Measurements from ENCODE around the gene EVI5.
A peak's percentile ranks its signal among the peaks of the same experiment; 100 is the strongest.
"Not testable (repeated sequence)": the region's sequence is repeated elsewhere in the genome, so short reads cannot be mapped to it uniquely, and the experiment has no call there.

The EVI5 gene

GRCh38 chr1:92749024-92749634 is 35.8 kb downstream of the EVI5 start:
- Histone ChIP-seq H3K27ac (ENCODE audit: low read depth, low read length, severe bottlenecking) (no peak overlapping the region), H3K9me3 (ENCODE audit: control insufficient read depth, low read length) (no peaks in the 10 kb centered on the region), H3K4me1 (ENCODE audit: control insufficient read depth, insufficient read depth, low read length, poor library complexity, severe bottlenecking) (peaks cover 7% of the 10 kb centered on the region), H3K4me3 (ENCODE audit: extremely low read depth, insufficient read depth, low read length, poor library complexity, severe bottlenecking) (no peak overlapping the region), H3K36me3 (ENCODE audit: control insufficient read depth, insufficient read depth, low read length) (peaks cover 9% of the 10 kb centered on the region)
- no CpG with 5 or more reads among the region's 1 CpG for WGBS, 2 experiments (ENCODE audit: insufficient coverage in 2 of 2)

DNA sequence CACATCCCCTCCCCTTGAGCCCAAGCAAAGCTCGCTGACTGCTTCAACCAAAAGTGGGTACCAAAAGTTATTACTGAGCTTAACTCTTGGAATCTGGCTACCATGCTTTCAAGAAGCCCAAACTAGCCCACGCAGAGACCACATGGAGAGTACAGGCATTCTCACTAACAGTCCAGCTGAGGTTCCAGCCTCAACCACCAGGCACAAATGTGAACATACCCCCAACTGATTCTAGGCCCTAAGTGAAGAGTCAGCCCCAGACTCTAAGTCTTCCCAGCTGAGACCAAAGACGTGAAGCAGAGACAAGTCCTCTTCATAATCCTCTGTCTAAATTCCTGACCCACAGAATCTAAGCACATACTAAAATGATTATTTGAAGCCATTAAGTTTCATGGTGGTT is 36.8 kb downstream of the EVI5 start:
- Histone ChIP-seq H3K4me3 (ENCODE audit: extremely low read depth, insufficient read depth, low read length, poor library complexity, severe bottlenecking) (no peak overlapping the region), H3K36me3 (ENCODE audit: control insufficient read depth, insufficient read depth, low read length) (peaks cover 9% of the 10 kb centered on the region), H3K27ac (ENCODE audit: low read depth, low read length, severe bottlenecking) (no peak overlapping the region), H3K9me3 (ENCODE audit: control insufficient read depth, low read length) (no peaks in the 10 kb centered on the region), H3K4me1 (ENCODE audit: control insufficient read depth, insufficient read depth, low read length, poor library complexity, severe bottlenecking) (peaks cover 3% of the 10 kb centered on the region)
- WGBS, 2 experiments (ENCODE audit: insufficient coverage in 2 of 2), result 89% methylated on average over 3 of the region's 3 CpGs; no CpG with 5 or more reads in 1 of the 2 experiments

GRCh38 chr1:92747735-92748134 is 37.2 kb downstream of the EVI5 start:
- Histone ChIP-seq H3K4me1 (ENCODE audit: control insufficient read depth, insufficient read depth, low read length, poor library complexity, severe bottlenecking) (no peaks in the 10 kb centered on the region), H3K4me3 (ENCODE audit: extremely low read depth, insufficient read depth, low read length, poor library complexity, severe bottlenecking) (no peak overlapping the region), H3K9me3 (ENCODE audit: control insufficient read depth, low read length) (no peaks in the 10 kb centered on the region), H3K36me3 (ENCODE audit: control insufficient read depth, insufficient read depth, low read length) (peaks cover 9% of the 10 kb centered on the region), H3K27ac (ENCODE audit: low read depth, low read length, severe bottlenecking) (no peak overlapping the region)
- WGBS, 2 experiments (ENCODE audit: insufficient coverage in 2 of 2), result 86 to 100% methylated on average over 1 of the region's 1 CpG

DNA sequence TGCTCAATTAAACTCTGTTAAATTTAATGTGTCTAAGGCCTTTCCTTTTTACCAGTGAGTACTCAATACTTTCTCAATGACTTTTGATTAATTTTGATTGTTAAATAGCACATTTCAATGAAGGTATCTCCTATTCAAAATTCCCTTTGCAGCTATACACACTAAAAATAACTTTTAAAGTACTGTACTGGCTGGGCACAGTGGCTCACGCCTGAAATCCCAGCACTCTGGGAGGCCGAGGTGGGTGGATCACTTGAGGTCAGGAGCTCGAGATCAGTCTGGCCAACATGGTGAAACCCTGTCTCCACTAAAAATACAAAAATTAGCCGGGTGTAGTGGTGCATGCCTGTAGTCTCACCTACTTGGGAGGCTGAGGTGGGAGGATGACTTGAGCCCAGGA is 38.7 kb downstream of the EVI5 start:
- WGBS, 2 experiments (ENCODE audit: insufficient coverage in 2 of 2), result 88 to 100% methylated on average over 2 of the region's 4 CpGs
- H3K4me1 ChIP-seq (ENCODE audit: control insufficient read depth, insufficient read depth, low read length, poor library complexity, severe bottlenecking); H3K9me3 ChIP-seq (ENCODE audit: control insufficient read depth, low read length); H3K36me3 ChIP-seq (ENCODE audit: control insufficient read depth, insufficient read depth, low read length); H3K4me3 ChIP-seq (ENCODE audit: extremely low read depth, insufficient read depth, low read length, poor library complexity, severe bottlenecking); H3K27ac ChIP-seq (ENCODE audit: low read depth, low read length, severe bottlenecking): not testable (repeated sequence)

DNA sequence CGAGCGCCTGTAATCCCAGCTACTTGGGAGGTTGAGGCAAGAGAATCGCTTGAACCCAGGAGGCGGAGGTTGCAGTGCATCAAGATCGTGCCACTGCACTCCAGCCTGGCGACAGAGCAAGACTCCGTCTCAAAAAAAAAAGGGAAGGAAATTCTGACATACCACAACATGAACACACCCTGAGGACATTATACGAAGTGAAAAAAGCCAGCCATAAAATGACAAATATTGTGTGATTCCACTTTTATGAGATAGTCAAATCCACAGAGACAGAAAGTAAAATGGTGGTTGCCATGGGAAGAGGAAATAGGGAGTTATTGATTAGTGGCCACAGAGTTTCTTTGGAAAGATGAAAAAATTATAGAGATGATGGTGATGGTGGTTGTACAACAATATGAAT is 41.7 kb downstream of the EVI5 start:
- no peaks in the 10 kb centered on the region for H3K9me3 ChIP-seq (ENCODE audit: control insufficient read depth, low read length)
- peaks cover 9% of the 10 kb centered on the region for H3K36me3 ChIP-seq (ENCODE audit: control insufficient read depth, insufficient read depth, low read length)
- WGBS, 2 experiments (ENCODE audit: insufficient coverage in 2 of 2), result 96 to 97% methylated on average over 5 to 6 of the region's 8 CpGs
- H3K4me3 ChIP-seq (ENCODE audit: extremely low read depth, insufficient read depth, low read length, poor library complexity, severe bottlenecking), result no peak overlapping the region
- H3K27ac ChIP-seq (ENCODE audit: low read depth, low read length, severe bottlenecking), result no peak overlapping the region
- no peaks in the 10 kb centered on the region for H3K4me1 ChIP-seq (ENCODE audit: control insufficient read depth, insufficient read depth, low read length, poor library complexity, severe bottlenecking)

DNA sequence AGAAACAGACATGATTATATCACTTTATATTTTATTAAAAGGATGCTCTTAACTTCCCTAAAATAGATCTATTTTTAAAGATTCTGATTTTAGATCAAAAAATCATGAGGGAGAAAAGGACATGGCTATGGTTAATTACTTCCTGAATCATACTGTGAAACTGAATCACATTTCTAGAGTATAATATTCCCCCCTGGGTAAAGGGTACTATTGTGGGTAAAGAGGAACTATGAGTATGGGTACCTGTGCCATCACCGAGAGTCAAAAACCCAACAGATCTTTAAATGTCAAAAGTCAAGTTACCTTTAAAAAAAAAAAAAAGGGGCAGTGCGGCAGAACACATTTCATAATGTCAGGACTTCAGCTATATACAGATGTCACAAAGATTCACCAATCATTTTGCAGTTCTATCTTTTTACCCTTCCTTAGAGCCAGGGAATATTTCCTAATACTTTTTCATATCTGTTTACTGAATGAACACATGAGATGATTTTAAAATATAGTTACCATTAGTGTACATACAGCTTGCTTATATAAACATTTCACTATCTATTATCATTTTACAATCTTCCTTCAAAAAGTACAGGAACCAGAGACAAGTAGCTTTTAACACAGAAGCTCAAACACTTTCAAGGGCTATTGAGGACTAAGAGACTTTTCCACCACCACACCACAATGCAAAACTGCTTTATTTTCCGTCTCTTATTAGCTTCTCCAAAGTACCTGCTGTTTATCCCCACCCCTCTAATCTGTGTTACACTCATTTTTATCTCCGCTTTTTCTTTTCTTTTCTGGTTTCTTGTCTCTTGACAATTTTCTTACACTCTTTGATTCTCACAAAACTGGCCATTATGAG is 45.0 kb downstream of the EVI5 start:
- 96 to 100% methylated on average over 2 to 3 of the region's 4 CpGs for WGBS, 2 experiments (ENCODE audit: insufficient coverage in 2 of 2)
- Histone ChIP-seq H3K36me3 (ENCODE audit: control insufficient read depth, insufficient read depth, low read length) (no peaks in the 10 kb centered on the region), H3K9me3 (ENCODE audit: control insufficient read depth, low read length) (no peaks in the 10 kb centered on the region), H3K4me3 (ENCODE audit: extremely low read depth, insufficient read depth, low read length, poor library complexity, severe bottlenecking) (no peak overlapping the region), H3K27ac (ENCODE audit: low read depth, low read length, severe bottlenecking) (no peak overlapping the region), H3K4me1 (ENCODE audit: control insufficient read depth, insufficient read depth, low read length, poor library complexity, severe bottlenecking) (no peaks in the 10 kb centered on the region)

GRCh38 chr1:92736395-92736794 is 48.5 kb downstream of the EVI5 start:
- 80 to 100% methylated on average over 1 of the region's 4 CpGs for WGBS, 2 experiments (ENCODE audit: insufficient coverage in 2 of 2)
- no peak overlapping the region for H3K27ac ChIP-seq (ENCODE audit: low read depth, low read length, severe bottlenecking)
- H3K4me1 ChIP-seq (ENCODE audit: control insufficient read depth, insufficient read depth, low read length, poor library complexity, severe bottlenecking), result no peaks in the 10 kb centered on the region
- no peak overlapping the region for H3K4me3 ChIP-seq (ENCODE audit: extremely low read depth, insufficient read depth, low read length, poor library complexity, severe bottlenecking)
- peaks cover 17% of the 10 kb centered on the region for H3K36me3 ChIP-seq (ENCODE audit: control insufficient read depth, insufficient read depth, low read length)
- H3K9me3 ChIP-seq (ENCODE audit: control insufficient read depth, low read length), result no peaks in the 10 kb centered on the region

GRCh38 chr1:92730476-92730875 is 54.4 kb downstream of the EVI5 start:
- WGBS, 2 experiments (ENCODE audit: insufficient coverage in 2 of 2), result no CpG with 5 or more reads among the region's 2 CpGs
- no peaks in the 10 kb centered on the region for H3K9me3 ChIP-seq (ENCODE audit: control insufficient read depth, low read length)

DNA sequence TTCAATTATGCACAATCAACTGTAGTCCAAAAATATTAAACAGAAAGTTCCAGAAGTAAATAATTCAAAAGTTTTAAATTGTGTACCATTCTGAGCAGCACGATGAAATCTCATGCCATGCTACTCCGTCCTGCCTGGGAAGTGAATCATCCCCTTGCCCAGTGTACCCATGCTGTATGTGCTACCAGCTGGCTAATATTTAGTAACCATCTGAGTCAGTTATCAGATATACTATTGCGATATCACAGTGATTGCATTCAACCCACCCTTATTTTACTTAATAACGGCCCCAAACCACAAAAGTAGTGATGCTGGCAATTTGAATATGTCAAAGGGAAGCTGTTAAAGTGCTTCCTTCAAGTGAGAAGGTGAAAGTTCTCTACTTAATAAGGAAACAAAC is 56.2 kb downstream of the EVI5 start:
- Histone ChIP-seq H3K4me1 (ENCODE audit: control insufficient read depth, insufficient read depth, low read length, poor library complexity, severe bottlenecking) (peaks cover 3% of the 10 kb centered on the region), H3K9me3 (ENCODE audit: control insufficient read depth, low read length) (peaks cover 4% of the 10 kb centered on the region), H3K4me3 (ENCODE audit: extremely low read depth, insufficient read depth, low read length, poor library complexity, severe bottlenecking) (no peak overlapping the region), H3K27ac (ENCODE audit: low read depth, low read length, severe bottlenecking) (no peak overlapping the region), H3K36me3 (ENCODE audit: control insufficient read depth, insufficient read depth, low read length) (peaks cover 20% of the 10 kb centered on the region)
- WGBS, 2 experiments (ENCODE audit: insufficient coverage in 2 of 2), result 100% methylated on average over 2 to 3 of the region's 4 CpGs

More at GRCh38 chr1:92730476-92730875, 54.4 kb downstream of the EVI5 start:
- Histone ChIP-seq H3K36me3 (ENCODE audit: control insufficient read depth, insufficient read depth, low read length) (peaks cover 22% of the 10 kb centered on the region), H3K27ac (ENCODE audit: low read depth, low read length, severe bottlenecking) (no peak overlapping the region), H3K4me3 (ENCODE audit: extremely low read depth, insufficient read depth, low read length, poor library complexity, severe bottlenecking) (no peak overlapping the region), H3K4me1 (ENCODE audit: control insufficient read depth, insufficient read depth, low read length, poor library complexity, severe bottlenecking) (no peaks in the 10 kb centered on the region)

- peak overlapping the region; percentile 55 for H3K27ac ChIP-seq (ENCODE audit: low read depth, low read length, severe bottlenecking)
- not testable (repeated sequence) for H3K36me3 ChIP-seq (ENCODE audit: control insufficient read depth, insufficient read depth, low read length); H3K4me3 ChIP-seq (ENCODE audit: extremely low read depth, insufficient read depth, low read length, poor library complexity, severe bottlenecking); H3K4me1 ChIP-seq (ENCODE audit: control insufficient read depth, insufficient read depth, low read length, poor library complexity, severe bottlenecking); H3K9me3 ChIP-seq (ENCODE audit: control insufficient read depth, low read length)
- WGBS, 2 experiments (ENCODE audit: insufficient coverage in 2 of 2), result 89 to 97% methylated on average over 6 of the region's 9 CpGs
These were observed 61.2 kb downstream of the EVI5 start for GRCh38 chr1:92723713-92724112.

GRCh38 chr1:92721886-92722285 is 63.0 kb downstream of the EVI5 start:
- peaks cover 4% of the 10 kb centered on the region for H3K9me3 ChIP-seq (ENCODE audit: control insufficient read depth, low read length)
- H3K36me3 ChIP-seq (ENCODE audit: control insufficient read depth, insufficient read depth, low read length), result peaks cover 6% of the 10 kb centered on the region
- peaks cover 3% of the 10 kb centered on the region for H3K4me1 ChIP-seq (ENCODE audit: control insufficient read depth, insufficient read depth, low read length, poor library complexity, severe bottlenecking)
- H3K27ac ChIP-seq (ENCODE audit: low read depth, low read length, severe bottlenecking), result no peak overlapping the region
- H3K4me3 ChIP-seq (ENCODE audit: extremely low read depth, insufficient read depth, low read length, poor library complexity, severe bottlenecking), result no peak overlapping the region

All from mesodermal cell (in vitro differentiated cells).